K562 (cell line): ENCODE results near the gene PNLIPRP2. TPM values are rescaled to one million over a fixed set of nuclear protein-coding genes. Genes with fewer than 3 reads are reported as not detected.

Experiments
- ATAC-seq: fragments of 200-7000 bp; cut with Tn5 transposase; 3 replicates; pipeline ENCODE4 v1.9.1; 2020; ENCODE audit warnings: moderate library complexity
- BruUV-seq: library from RNA; stranded (reverse); fragments of 400-500 nt; replicated peaks from 2 replicates; lab custom pipeline; 2021; lab: Mats Ljungman, UMichigan
- CTCF ChIA-PET: fragments of 300-600 bp; formaldehyde crosslinking; extraction: SDS; loops from one replicate; lab custom pipeline; 2021; ENCODE audit warnings: low intra/inter-chr PET ratio; lab: Yijun Ruan, JAX
- POLR2A ChIA-PET: fragments of 300-600, 350-650 bp; sonication (Branson Sonifier 250); formaldehyde crosslinking; extraction: SDS; loops from one replicate; lab custom pipeline; 2021; ENCODE audit warnings: antibody characterized with exemption, inconsistent platforms; lab: Yijun Ruan, JAX
- DNase-seq, 4 experiments: peaks; one replicate each; pipeline versions ENCODE4 v3.0.0 to v3.0.0-alpha.2; 2011 to 2018; ENCODE audit warnings: low spot score in 3 of 4, mixed read lengths in 3 of 4; ENCODE audit errors: extremely low read depth in 1 of 4
- FAIRE-seq: peaks from 2 replicates; lab custom pipeline; 2011; peaks lifted over from hg19 to GRCh38; lab: Jason Lieb, UNC
- H2AFZ ChIP-seq: 2 replicates; pipeline ENCODE4 v1.6.0; 2011; ENCODE audit warnings: low read depth, low read length, control low read depth, inconsistent platforms
- H3K27ac ChIP-seq: fragments of 200-600 bp; 3 replicates; pipeline ENCODE4 v1.8.0; 2011; ENCODE audit warnings: low read depth, mild to moderate bottlenecking, control low read depth, inconsistent platforms, low read length, moderate library complexity, mixed read lengths; ENCODE audit errors: extremely low read depth
- H3K27me3 ChIP-seq, 2 experiments: fragments of 300-600 bp in 1 of 2; 2 replicates in 1 of 2; 3 replicates in 1 of 2; pipeline versions ENCODE4 v1.6.0 to v1.8.0; 2011; ENCODE audit warnings: inconsistent platforms in 2 of 2, low read length in 2 of 2, mild to moderate bottlenecking in 1 of 2, mixed read lengths in 1 of 2, moderate library complexity in 1 of 2; ENCODE audit not compliant: control insufficient read depth in 2 of 2, insufficient read depth in 2 of 2
- H3K36me3 ChIP-seq: fragments of 300-600 bp; 3 replicates; pipeline ENCODE4 v1.8.0; 2011; ENCODE audit warnings: mild to moderate bottlenecking, low read length, inconsistent platforms; ENCODE audit not compliant: control insufficient read depth, insufficient read depth
- H3K4me1 ChIP-seq, 2 experiments: fragments of 200-600 bp in 1 of 2; replicated peaks in 1 of 2; 2 replicates in 1 of 2; 3 replicates in 1 of 2; pipeline versions ENCODE4 v1.5.1 to v1.8.0; 2011; ENCODE audit warnings: inconsistent platforms in 2 of 2, low read length in 2 of 2, mild to moderate bottlenecking in 1 of 2, mixed read lengths in 1 of 2, moderate library complexity in 1 of 2; ENCODE audit not compliant: control insufficient read depth in 2 of 2, insufficient read depth in 2 of 2
- H3K4me2 ChIP-seq: 2 replicates; pipeline ENCODE4 v1.6.1; 2011; ENCODE audit warnings: low read length, control low read depth, inconsistent platforms, mixed read lengths; ENCODE audit not compliant: insufficient read depth
- H3K4me3 ChIP-seq: fragments of 200-600 bp; sonication (generic), shearing (Covaris generic); 2 replicates; pipeline ENCODE4 v1.5.1; 2016; ENCODE audit warnings: control low read depth, inconsistent platforms
- H3K79me2 ChIP-seq: fragments of 200-600 bp; 3 replicates; pipeline ENCODE4 v1.8.0; 2011; ENCODE audit warnings: low read length, inconsistent platforms; ENCODE audit not compliant: control insufficient read depth, insufficient read depth
- H3K9ac ChIP-seq, 2 experiments: 2 replicates each; pipeline versions ENCODE4 v1.6.0 to v1.6.1; 2011; ENCODE audit warnings: low read depth in 2 of 2, low read length in 2 of 2, control low read depth in 1 of 2, inconsistent platforms in 1 of 2, mild to moderate bottlenecking in 1 of 2, mixed read lengths in 1 of 2; ENCODE audit not compliant: insufficient read depth in 1 of 2
- H3K9me1 ChIP-seq: one replicate; pipeline ENCODE4 v1.6.0; 2011; ENCODE audit warnings: inconsistent platforms, mild to moderate bottlenecking, low read length, moderate library complexity; ENCODE audit not compliant: control insufficient read depth, insufficient read depth
- H3K9me3 ChIP-seq: replicated peaks from 2 replicates; pipeline ENCODE4 v1.5.1; 2011; ENCODE audit warnings: low read depth, low read length, inconsistent platforms; ENCODE audit not compliant: control insufficient read depth, insufficient read depth
- H4K20me1 ChIP-seq: replicated peaks from 2 replicates; pipeline ENCODE4 v1.6.1; 2011; ENCODE audit warnings: low read length, inconsistent platforms, mixed read lengths; ENCODE audit not compliant: control insufficient read depth, insufficient read depth
- RNF2 ChIP-seq: sonication (generic); IDR thresholded peaks from 2 replicates; pipeline ENCODE4 v1.6.1; 2016
- SNAPC5 ChIP-seq: fragments of 250-450 bp; sonication (Bioruptor Pico); IDR thresholded peaks from 2 replicates; pipeline ENCODE4 v1.8.0; 2021; ENCODE audit warnings: moderate library complexity, mild to moderate bottlenecking, inconsistent platforms
- STAT5B ChIP-seq: fragments of 250-450 bp; sonication (Bioruptor Pico); IDR thresholded peaks from 2 replicates; pipeline ENCODE4 v1.8.0; 2021; ENCODE audit warnings: mild to moderate bottlenecking, inconsistent platforms
- TEAD2 ChIP-seq: fragments of 450-650 bp; IDR thresholded peaks from 2 replicates; pipeline ENCODE4 v1.6.1; 2016; ENCODE audit warnings: missing genetic modification characterization, control low read depth, missing compliant biosample characterization
- THRB ChIP-seq: fragments of 450-650 bp; formaldehyde crosslinking; conservative IDR thresholded peaks from 2 replicates; pipeline ENCODE4 v1.4.0; 2022; ENCODE audit warnings: mild to moderate bottlenecking, missing genetic modification characterization
- ZNF583 ChIP-seq: fragments of 250-450 bp; sonication (Bioruptor Pico); IDR thresholded peaks from 2 replicates; pipeline ENCODE4 v1.4.0; 2020
- WGBS: fragments of 100-300 bp; shearing (Covaris generic); methylation state at CpG from one replicate; pipeline ENCODE4 v1.1.6; 2016; ENCODE audit warnings: low coverage, mixed read lengths; ENCODE audit not compliant: insufficient coverage; ENCODE audit errors: missing lambda C conversion rate; 5-methylcytosine and 5-hydroxymethylcytosine counted together
- in situ Hi-C: fragments of 300-500 bp; cut with MboI; formaldehyde crosslinking; loops from 4 replicates; pipeline ENCODE4 v1.15.0; 2018; ENCODE audit warnings: inconsistent platforms, mixed read lengths
- intact Hi-C: fragments of 100-400 bp; cut with micrococcal nuclease; formaldehyde crosslinking; loops from 2 replicates; pipeline ENCODE4 v1.14.2; 2022
- polyA plus RNA-seq, 8 experiments: library from polyadenylated mRNA; depleted of rRNA in 4 of 8; stranded (reverse) in 5 of 8; unstranded in 3 of 8; fragments of >200 nt; fragmentation: Nextera tagmentation in 2 of 8; fragmentation: Illumina TruSeq in 1 of 8; extraction: Ambion mirVana in 2 of 8; extraction: Trizol in 1 of 8; gene quantifications; 2 replicates each; pipeline versions ENCODE4 v1.2.1 to v1.2.3, GENCODE V29; 2011 to 2014; ENCODE audit warnings: inconsistent platforms in 1 of 8, missing spikeins in 1 of 8
- total RNA-seq, 7 experiments: library from RNA; depleted of rRNA in 6 of 7; stranded (reverse); fragments of >200 nt in 6 of 7; fragmentation: Illumina TruSeq in 2 of 7; extraction: Trizol in 2 of 7; gene quantifications; 2 replicates each; pipeline versions ENCODE4 v1.2.1 to v1.2.3, GENCODE V29; 2011 to 2021; ENCODE audit warnings: low replicate concordance in 1 of 7
- TF ChIP-seq, protein P1 (sequence below): fragments of 450-650 bp; IDR thresholded peaks from 2 replicates; pipeline ENCODE4 v1.6.1; 2016; ENCODE audit warnings: missing biosample characterization, missing genetic modification characterization

Gene PNLIPRP2
- total and polyA plus RNA-seq, 9 of the 15 experiments (the other 6 are each of a cell fraction or from before 2014, with no cell fraction given): 0.38 TPM; not detected in 8

GRCh38 chr10:116683821-116684220 is 63.1 kb downstream of the PNLIPRP2 start:
- ChIA-PET POLR2A (no interaction called here), CTCF (no interaction called here)
- ATAC-seq (no peak), FAIRE-seq (no peak), DNase-seq (no peak)
- BruUV-seq: no TSS peak
- Histone ChIP-seq H3K4me1 (no peaks in the 10 kb centered on the region; a peak in 1 of 5 replicates), H3K36me3 (no peaks in the 10 kb centered on the region), H3K79me2 (no peaks in the 10 kb centered on the region), H4K20me1 (no peaks in the 10 kb centered on the region), H3K4me2 (no peak overlapping the region), H3K9me1 (no peaks in the 10 kb centered on the region), H2AFZ (no peak overlapping the region), H3K4me3 (no peak overlapping the region), H3K27me3 (peaks cover 0 to 19% of the 10 kb centered on the region in 2 experiments; a peak in 2 of 5 replicates), H3K9ac (no peak overlapping the region), H3K9me3 (no peaks in the 10 kb centered on the region), H3K27ac (no peak overlapping the region)
- 0% methylated on average over 7 of the region's 11 CpGs for WGBS
- intact Hi-C loops: loop anchor here (5.0 kb wide), 1 partner anchor 493 kb away; no protein-coding TSS in a partner anchor
- no peak for TF ChIP-seq STAT5B (CRISPR knock-in tag)
- no peak for TF ChIP-seq SNAPC5 (CRISPR knock-in tag)
- in situ Hi-C loops: loop anchor here (10.0 to 25.0 kb wide), 2 partner anchors 103 to 491 kb away; no protein-coding TSS in a partner anchor

DNA sequence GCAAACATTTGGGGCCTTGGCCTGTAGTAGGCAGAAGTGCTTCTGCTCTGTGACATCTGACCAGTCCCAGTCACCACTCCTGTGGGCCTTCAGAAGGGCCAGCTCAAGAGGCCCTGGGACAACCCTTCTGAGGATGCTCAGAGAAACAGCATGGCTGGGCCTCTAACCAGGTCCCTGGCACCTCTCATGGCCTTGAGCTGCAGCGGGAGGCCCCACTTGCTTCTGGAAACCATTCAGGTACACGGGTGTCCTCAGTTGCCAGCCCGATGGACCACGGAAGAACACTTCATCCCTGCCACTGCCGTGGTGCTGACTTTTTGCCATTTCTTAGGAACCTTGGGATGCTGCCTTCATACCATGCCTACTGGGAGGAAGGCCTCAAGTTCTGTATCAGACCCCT is 64.0 kb downstream of the PNLIPRP2 start:
- in situ Hi-C loops (loop anchor here (10.0 to 25.0 kb wide), 2 partner anchors 103 to 490 kb away; no protein-coding TSS in a partner anchor), intact Hi-C loops (loop anchor here (5.0 kb wide), 1 partner anchor 493 kb away; no protein-coding TSS in a partner anchor)
- Histone ChIP-seq H3K9ac (no peak overlapping the region), H4K20me1 (no peaks in the 10 kb centered on the region), H3K36me3 (no peaks in the 10 kb centered on the region), H3K9me1 (no peaks in the 10 kb centered on the region), H3K4me3 (no peak overlapping the region), H3K27me3 (peaks cover 0 to 15% of the 10 kb centered on the region in 2 experiments; a peak in 1 of 5 replicates), H3K27ac (no peak overlapping the region), H3K4me2 (no peak overlapping the region), H3K4me1 (no peaks in the 10 kb centered on the region; a peak in 1 of 5 replicates), H2AFZ (no peak overlapping the region), H3K79me2 (no peaks in the 10 kb centered on the region), H3K9me3 (no peaks in the 10 kb centered on the region)
- 0% methylated on average over 3 of the region's 5 CpGs for WGBS
- ATAC-seq (no peak), FAIRE-seq (no peak), DNase-seq (no peak)
- no TSS peak for BruUV-seq
- POLR2A ChIA-PET: no interaction called here
- CTCF ChIA-PET: no interaction called here
- no peak for TF ChIP-seq TEAD2
- TF ChIP-seq, protein P1, sequence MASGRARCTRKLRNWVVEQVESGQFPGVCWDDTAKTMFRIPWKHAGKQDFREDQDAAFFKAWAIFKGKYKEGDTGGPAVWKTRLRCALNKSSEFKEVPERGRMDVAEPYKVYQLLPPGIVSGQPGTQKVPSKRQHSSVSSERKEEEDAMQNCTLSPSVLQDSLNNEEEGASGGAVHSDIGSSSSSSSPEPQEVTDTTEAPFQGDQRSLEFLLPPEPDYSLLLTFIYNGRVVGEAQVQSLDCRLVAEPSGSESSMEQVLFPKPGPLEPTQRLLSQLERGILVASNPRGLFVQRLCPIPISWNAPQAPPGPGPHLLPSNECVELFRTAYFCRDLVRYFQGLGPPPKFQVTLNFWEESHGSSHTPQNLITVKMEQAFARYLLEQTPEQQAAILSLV (tag): no peak
- TF ChIP-seq RNF2: no peak
- TF ChIP-seq ZNF583 (CRISPR knock-in tag): no peak
- TF ChIP-seq THRB (CRISPR knock-in tag): no peak
